ENCODE results near the gene IGFBP1.
"Not testable (repeated sequence)": the region's sequence is repeated elsewhere in the genome, so short reads cannot be mapped to it uniquely, and the experiment has no call there.

The IGFBP1 gene

GRCh38 chr7:45923290-45923689 is 35.0 kb downstream of the IGFBP1 start:
- in situ Hi-C loops (cut with MboI; ENCODE audit: low sequenced_read_pairs): loop anchor here (25.0 kb wide), 2 partner anchors 1164 to 1264 kb away; no protein-coding TSS in a partner anchor

GRCh38 chr7:45923818-45924217 is 35.5 kb downstream of the IGFBP1 start:
- in situ Hi-C loops (cut with MboI; ENCODE audit: low sequenced_read_pairs): loop anchor here (25.0 kb wide), 2 partner anchors 1163 to 1263 kb away; no protein-coding TSS in a partner anchor

GRCh38 chr7:45924283-45924682 is 36.0 kb downstream of the IGFBP1 start:
- in situ Hi-C loops (cut with MboI; ENCODE audit: low sequenced_read_pairs): loop anchor here (25.0 kb wide), 2 partner anchors 1163 to 1263 kb away; no protein-coding TSS in a partner anchor

GRCh38 chr7:45927721-45928120 is 39.4 kb downstream of the IGFBP1 start:
- in situ Hi-C loops (cut with MboI; ENCODE audit: low sequenced_read_pairs): no loop called here

GRCh38 chr7:45930967-45931366 is 42.7 kb downstream of the IGFBP1 start:
- in situ Hi-C loops (cut with MboI; ENCODE audit: low sequenced_read_pairs): no loop called here

GRCh38 chr7:45937301-45937700 is 49.0 kb downstream of the IGFBP1 start:
- in situ Hi-C loops (cut with MboI; ENCODE audit: low sequenced_read_pairs): no loop called here

GRCh38 chr7:45937862-45938261 is 49.6 kb downstream of the IGFBP1 start:
- in situ Hi-C loops (cut with MboI; ENCODE audit: low sequenced_read_pairs): no loop called here

- in situ Hi-C loops (cut with MboI; ENCODE audit: low sequenced_read_pairs): no loop called here
Observed at GRCh38 chr7:45938626-45939302, 50.5 kb downstream of the IGFBP1 start.

GRCh38 chr7:45939574-45939973 is 51.3 kb downstream of the IGFBP1 start:
- in situ Hi-C loops (cut with MboI; ENCODE audit: low sequenced_read_pairs): no loop called here

GRCh38 chr7:45940237-45940781 is 52.0 kb downstream of the IGFBP1 start:
- in situ Hi-C loops (cut with MboI; ENCODE audit: low sequenced_read_pairs): not testable (repeated sequence)

GRCh38 chr7:45940939-45941338 is 52.7 kb downstream of the IGFBP1 start:
- in situ Hi-C loops (cut with MboI; ENCODE audit: low sequenced_read_pairs): no loop called here

Data from HL-60/S4 (cell line).